ENCODE results near the gene PIAS1. TPM values are rescaled to one million over a fixed set of nuclear protein-coding genes. Genes with fewer than 3 reads are reported as not detected.

PIAS1 gene
- polyA plus RNA-seq, 2 of the 4 experiments (the other 2 are of a cell fraction), result 23.2 to 49.5 TPM

GRCh38 chr15:68017201-68017600, 36.9 kb upstream of the PIAS1 start:
- TF ChIP-seq, protein P1, sequence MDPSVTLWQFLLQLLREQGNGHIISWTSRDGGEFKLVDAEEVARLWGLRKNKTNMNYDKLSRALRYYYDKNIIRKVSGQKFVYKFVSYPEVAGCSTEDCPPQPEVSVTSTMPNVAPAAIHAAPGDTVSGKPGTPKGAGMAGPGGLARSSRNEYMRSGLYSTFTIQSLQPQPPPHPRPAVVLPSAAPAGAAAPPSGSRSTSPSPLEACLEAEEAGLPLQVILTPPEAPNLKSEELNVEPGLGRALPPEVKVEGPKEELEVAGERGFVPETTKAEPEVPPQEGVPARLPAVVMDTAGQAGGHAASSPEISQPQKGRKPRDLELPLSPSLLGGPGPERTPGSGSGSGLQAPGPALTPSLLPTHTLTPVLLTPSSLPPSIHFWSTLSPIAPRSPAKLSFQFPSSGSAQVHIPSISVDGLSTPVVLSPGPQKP (IDR thresholded peaks at IDR 0.05; ENCODE audit: low read depth, low read length), result no peak
- TF ChIP-seq HEYL (CRISPR knock-in tag; IDR thresholded peaks at IDR 0.05), result no peak
- TF ChIP-seq NPAS2 (CRISPR knock-in tag; IDR thresholded peaks at IDR 0.05; ENCODE audit: borderline replicate concordance), result no peak
- TF ChIP-seq TP53 (CRISPR knock-in tag; IDR thresholded peaks at IDR 0.05), result no peak
- no peak for TF ChIP-seq SMC3 (IDR thresholded peaks at IDR 0.05)
- no peak for TF ChIP-seq FOXS1 (CRISPR knock-in tag; IDR thresholded peaks at IDR 0.05)
- TF ChIP-seq CHD4 (IDR thresholded peaks at IDR 0.05; ENCODE audit: borderline replicate concordance), result no peak
- no peak for TF ChIP-seq NR3C1 (IDR thresholded peaks at IDR 0.05)
- no peak for TF ChIP-seq EHMT2 (IDR thresholded peaks at IDR 0.05; ENCODE audit: low read depth)
- no peak for TF ChIP-seq RNF2 (IDR thresholded peaks at IDR 0.05; ENCODE audit: borderline replicate concordance, low read depth)
- TF ChIP-seq EHF (CRISPR knock-in tag; IDR thresholded peaks at IDR 0.05), result no peak
- TF ChIP-seq TFCP2L1 (CRISPR knock-in tag; IDR thresholded peaks at IDR 0.05), result no peak
- TF ChIP-seq RAD21 (conservative IDR thresholded peaks at IDR 0.05 in 1 of 2, IDR thresholded peaks at IDR 0.05 in 1 of 2), result no peak
- POLR2A ChIA-PET, result no interaction called here
- H3K4me2 ChIP-seq, result no peak overlapping the region
- H3K4me1 ChIP-seq, result peaks cover 13% of the 10 kb centered on the region
- H3K4me3 ChIP-seq, result no peak overlapping the region
- DNase-seq (ENCODE audit: low read depth in 1 of 2, low spot score in 1 of 2) (no peak), ATAC-seq (no peak), FAIRE-seq (no peak)
- H3K27ac ChIP-seq, result no peak overlapping the region; a peak in 1 of 6 replicates
- CTCF ChIA-PET, result interaction anchor here (1.4 to 2.3 kb wide), 2 partner anchors 19 to 35 kb away, joined by 3 to 5 read pairs; no protein-coding TSS in a partner anchor
- no peaks in the 10 kb centered on the region for H3K9me3 ChIP-seq
- 79% methylated on average over 6 of the region's 6 CpGs for whole genome bisulfite sequencing (ENCODE audit: missing lambda C conversion rate)

- TF ChIP-seq, protein P2, sequence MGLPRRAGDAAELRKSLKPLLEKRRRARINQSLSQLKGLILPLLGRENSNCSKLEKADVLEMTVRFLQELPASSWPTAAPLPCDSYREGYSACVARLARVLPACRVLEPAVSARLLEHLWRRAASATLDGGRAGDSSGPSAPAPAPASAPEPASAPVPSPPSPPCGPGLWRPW (IDR thresholded peaks at IDR 0.05), result no peak
- TF ChIP-seq CBX2 (IDR thresholded peaks at IDR 0.05; ENCODE audit: borderline replicate concordance, low read depth) (no peak), TP53 (CRISPR knock-in tag; IDR thresholded peaks at IDR 0.05) (no peak), EHMT2 (IDR thresholded peaks at IDR 0.05; ENCODE audit: low read depth) (no peak), CEBPB (IDR thresholded peaks at IDR 0.05) (no peak), BHLHE40 (IDR thresholded peaks at IDR 0.05; ENCODE audit: low read depth, low read length) (no peak)
- ATAC-seq, result no peak
- CTCF ChIA-PET, result interaction anchor here (1.4 to 1.6 kb wide), 3 partner anchors 9 to 183 kb away, joined by 3 to 4 read pairs (median 3); no protein-coding TSS in a partner anchor
- POLR2A ChIA-PET, result no interaction called here
- 76% methylated on average over 5 of the region's 5 CpGs for WGBS (ENCODE audit: missing lambda C conversion rate)
- FAIRE-seq, result no peak
- H3K4me2 ChIP-seq, result no peak overlapping the region
- no peak for DNase-seq (ENCODE audit: low read depth in 1 of 2, low spot score in 1 of 2)
- H3K4me3 ChIP-seq, result no peak overlapping the region
- H3K27ac ChIP-seq, result peak overlapping the region in 1 of 2 experiments; percentile 21; a peak in 1 of 6 replicates
- no peaks in the 10 kb centered on the region for H3K9me3 ChIP-seq
- no peaks in the 10 kb centered on the region; the same call in 2 of the 3 replicates for H3K4me1 ChIP-seq
Measured at GRCh38 chr15:68018797-68019444, 35.2 kb upstream of the PIAS1 start.

DNA sequence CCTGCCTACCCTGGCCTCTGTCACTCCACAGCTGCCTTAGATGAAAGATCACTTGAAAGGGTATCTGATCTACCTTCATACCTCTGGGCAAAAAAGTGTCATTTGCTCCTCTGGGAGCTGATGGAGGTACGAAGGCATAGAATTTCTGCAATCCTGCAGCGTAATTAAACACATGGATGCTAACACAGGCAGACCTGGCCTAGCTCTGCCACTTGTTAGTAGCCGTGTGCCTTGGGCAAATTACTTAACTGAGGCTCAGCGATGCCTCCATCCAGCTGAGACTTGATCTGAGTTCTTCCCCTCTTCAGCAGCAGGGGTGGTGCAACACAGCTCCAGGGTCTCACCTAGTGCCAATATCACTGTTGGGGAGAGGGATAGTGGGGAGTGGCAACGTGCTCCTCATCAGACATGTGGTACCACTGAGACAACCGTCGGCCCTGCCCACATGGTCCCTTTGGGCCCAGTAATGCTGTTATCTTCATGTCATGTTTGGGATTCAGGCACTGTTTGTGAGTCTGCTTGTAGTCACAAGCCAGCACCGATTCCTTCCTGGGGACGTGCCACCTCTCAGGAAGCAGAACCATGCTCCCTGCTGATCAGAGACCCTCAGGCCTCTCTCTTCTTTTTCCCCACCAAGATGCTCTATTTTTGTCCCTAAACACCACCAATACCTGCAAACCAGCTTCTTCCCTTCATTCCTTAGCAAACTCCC, 34.1 kb upstream of the PIAS1 start:
- WGBS (ENCODE audit: missing lambda C conversion rate), result 78% methylated on average over 9 of the region's 9 CpGs
- ChIA-PET POLR2A (no interaction called here), CTCF (interaction anchor here (0.6 to 1.6 kb wide), 7 partner anchors 8 to 954 kb away, joined by 3 to 4 read pairs (median 3); no protein-coding TSS in a partner anchor)
- no peak; a peak in 1 of 6 replicates for ATAC-seq
- Histone ChIP-seq H3K4me2 (no peak overlapping the region), H3K9me3 (no peaks in the 10 kb centered on the region), H3K4me1 (no peaks in the 10 kb centered on the region; the same call in 2 of the 3 replicates), H3K27ac (peak overlapping the region in 1 of 2 experiments; percentile 53; a peak in 1 of 6 replicates), H3K4me3 (no peak overlapping the region)
- FAIRE-seq, result no peak
- DNase-seq (ENCODE audit: low read depth in 1 of 2, low spot score in 1 of 2), result no peak
- TF ChIP-seq HOXA7 (CRISPR knock-in tag; IDR thresholded peaks at IDR 0.05) (no peak), EHF (CRISPR knock-in tag; IDR thresholded peaks at IDR 0.05) (no peak), ZSCAN20 (CRISPR knock-in tag; IDR thresholded peaks at IDR 0.05) (no peak), E2F6 (IDR thresholded peaks at IDR 0.05; ENCODE audit: borderline replicate concordance, low read depth) (no peak), CBX8 (IDR thresholded peaks at IDR 0.05) (no peak)
